Parathyroid adenoma (tissue), 2 donors: Measurements from ENCODE around the gene MERTK.

Experiments used
- H2AFZ ChIP-seq: fragments of 300-600 bp; sonication (generic); one replicate; pipeline ENCODE4 v1.7.0; 2017; ENCODE audit warnings: antibody characterized with exemption, mild to moderate bottlenecking
- H3K27ac ChIP-seq: fragments of 300-600 bp; sonication (generic); one replicate; pipeline ENCODE4 v1.7.0; 2017
- H3K27me3 ChIP-seq: fragments of 300-600 bp; sonication (generic); one replicate; pipeline ENCODE4 v1.7.0; 2017; ENCODE audit warnings: low read length; ENCODE audit not compliant: control insufficient read depth, insufficient read depth
- H3K36me3 ChIP-seq: fragments of 300-600 bp; sonication (generic); one replicate; pipeline ENCODE4 v1.7.0; 2017; ENCODE audit warnings: low read length; ENCODE audit not compliant: control insufficient read depth, insufficient read depth
- H3K4me1 ChIP-seq: fragments of 300-600 bp; sonication (generic); one replicate; pipeline ENCODE4 v1.7.0; 2017; ENCODE audit warnings: control low read depth
- H3K4me2 ChIP-seq: fragments of 300-600 bp; sonication (generic); one replicate; pipeline ENCODE4 v1.7.0; 2017; ENCODE audit warnings: low read length
- H3K4me3 ChIP-seq: fragments of 300-600 bp; sonication (generic); one replicate; pipeline ENCODE4 v1.7.0; 2017; ENCODE audit warnings: low read depth, low read length
- H3K79me2 ChIP-seq: fragments of 300-600 bp; sonication (generic); one replicate; pipeline ENCODE4 v1.7.0; 2017; ENCODE audit warnings: control low read depth
- H3K9ac ChIP-seq: fragments of 300-600 bp; sonication (generic); one replicate; pipeline ENCODE4 v1.7.0; 2017; ENCODE audit warnings: mild to moderate bottlenecking
- H3K9me3 ChIP-seq: fragments of 300-600 bp; sonication (generic); one replicate; pipeline ENCODE4 v1.7.0; 2017; ENCODE audit warnings: low read length; ENCODE audit not compliant: control insufficient read depth
- CTCF ChIP-seq: fragments of 300-600 bp; sonication (generic); IDR thresholded peaks from one replicate; pipeline ENCODE4 v1.7.0; 2017; ENCODE audit warnings: antibody characterized with exemption, mild to moderate bottlenecking
- donor health status: primary hyperparathyroidism.

MERTK gene

GRCh38 chr2:112031473-112032223, 133.2 kb downstream of the MERTK start:
- no peak overlapping the region for H3K9ac ChIP-seq
- no peak for TF ChIP-seq CTCF

GRCh38 chr2:112032224-112032586, 133.8 kb downstream of the MERTK start:
- H3K79me2 ChIP-seq: no peaks in the 10 kb centered on the region
- H3K4me1 ChIP-seq: no peaks in the 10 kb centered on the region
- no peaks in the 10 kb centered on the region for H3K36me3 ChIP-seq
- no peaks in the 10 kb centered on the region for H3K27me3 ChIP-seq
- no peak overlapping the region for H3K27ac ChIP-seq
- H3K9ac ChIP-seq: no peak overlapping the region
- no peak for TF ChIP-seq CTCF
- H2AFZ ChIP-seq: no peak overlapping the region
- H3K9me3 ChIP-seq: no peaks in the 10 kb centered on the region
- H3K4me2 ChIP-seq: peak overlapping the region; percentile 41
- H3K4me3 ChIP-seq: no peak overlapping the region

More at GRCh38 chr2:112031473-112032223, 133.2 kb downstream of the MERTK start:
- peak overlapping the region; percentile 41 for H3K4me2 ChIP-seq
- no peaks in the 10 kb centered on the region for H3K4me1 ChIP-seq
- no peaks in the 10 kb centered on the region for H3K9me3 ChIP-seq
- peak overlapping the region; percentile 54 for H2AFZ ChIP-seq
- H3K4me3 ChIP-seq: no peak overlapping the region
- H3K79me2 ChIP-seq: no peaks in the 10 kb centered on the region
- H3K27me3 ChIP-seq: no peaks in the 10 kb centered on the region
- no peak overlapping the region for H3K27ac ChIP-seq
- no peaks in the 10 kb centered on the region for H3K36me3 ChIP-seq

GRCh38 chr2:112032689-112033465, 134.5 kb downstream of the MERTK start:
- TF ChIP-seq CTCF: no peak

GRCh38 chr2:112033600-112033999, 135.2 kb downstream of the MERTK start:
- Histone ChIP-seq H3K4me3 (no peak overlapping the region), H3K27ac (no peak overlapping the region), H3K36me3 (no peaks in the 10 kb centered on the region), H3K9ac (no peak overlapping the region), H3K4me1 (no peaks in the 10 kb centered on the region), H3K27me3 (no peaks in the 10 kb centered on the region), H3K9me3 (no peaks in the 10 kb centered on the region), H3K4me2 (no peak overlapping the region), H2AFZ (no peak overlapping the region), H3K79me2 (no peaks in the 10 kb centered on the region)
- TF ChIP-seq CTCF: no peak

More at GRCh38 chr2:112032689-112033465, 134.5 kb downstream of the MERTK start:
- Histone ChIP-seq H3K79me2 (no peaks in the 10 kb centered on the region), H3K27me3 (no peaks in the 10 kb centered on the region), H3K4me2 (peak overlapping the region; percentile 23), H3K4me1 (no peaks in the 10 kb centered on the region), H3K9me3 (no peaks in the 10 kb centered on the region), H3K36me3 (no peaks in the 10 kb centered on the region), H2AFZ (no peak overlapping the region), H3K9ac (no peak overlapping the region), H3K4me3 (no peak overlapping the region), H3K27ac (no peak overlapping the region)
